GM12874 (cell line): Measurements from ENCODE around the gene OBSCN.

Source experiments
- CTCF ChIP-seq: IDR thresholded peaks from 2 replicates; pipeline ENCODE4 v1.5.1; 2011; ENCODE audit warnings: low read depth, mild to moderate bottlenecking, control low read depth, low read length, moderate library complexity; ENCODE audit not compliant: insufficient read depth

The OBSCN gene

GRCh38 chr1:228345201-228345930, 137.5 kb downstream of the OBSCN start:
- no peak for TF ChIP-seq CTCF

GRCh38 chr1:228346731-228347130, 138.9 kb downstream of the OBSCN start:
- TF ChIP-seq CTCF: no peak

GRCh38 chr1:228347181-228347580, 139.3 kb downstream of the OBSCN start:
- no peak for TF ChIP-seq CTCF

- TF ChIP-seq CTCF: no peak
Measured at GRCh38 chr1:228348708-228349467, 141.0 kb downstream of the OBSCN start.

- TF ChIP-seq CTCF: no peak
Measured at GRCh38 chr1:228349701-228350171, 141.9 kb downstream of the OBSCN start.

- TF ChIP-seq CTCF: no peak
Measured at GRCh38 chr1:228350179-228350742, 142.4 kb downstream of the OBSCN start.
